Activated CD8-positive, alpha-beta T cell treated with anti-CD3 and anti-CD28 coated beads for 36 hours (primary cell): ENCODE results near the gene GPR152. TPM values are rescaled to one million over a fixed set of nuclear protein-coding genes. Genes with fewer than 3 reads are reported as not detected.

ENCODE experiments used
- ATAC-seq: fragments of 200-7000 bp; cut with Tn5 transposase; one replicate; pipeline ENCODE4 v1.10.0; 2021; ENCODE audit warnings: mild to moderate bottlenecking, moderate library complexity
- CTCF ChIA-PET: fragments of 350-600 bp; sonication (Branson Sonifier 250); formaldehyde crosslinking; loops from one replicate; lab custom pipeline; 2021; ENCODE audit warnings: antibody characterized with exemption; lab: Charles Lee
- POLR2A ChIA-PET: fragments of 350-600 bp; sonication (Branson Sonifier 250); formaldehyde crosslinking; loops from one replicate; lab custom pipeline; 2021; ENCODE audit warnings: antibody characterized with exemption; lab: Charles Lee
- DNase-seq: peaks from one replicate; pipeline ENCODE4 v3.0.0-alpha.2; 2020
- H3K27ac Mint-ChIP-seq: one replicate; pipeline ENCODE4 v1.8.0; 2021; ENCODE audit warnings: mild to moderate bottlenecking, mixed read lengths
- H3K27me3 Mint-ChIP-seq: one replicate; pipeline ENCODE4 v1.8.0; 2021; ENCODE audit warnings: mixed read lengths
- H3K36me3 Mint-ChIP-seq: one replicate; pipeline ENCODE4 v1.8.0; 2021; ENCODE audit warnings: low read depth, mixed read lengths
- H3K4me1 Mint-ChIP-seq: one replicate; pipeline ENCODE4 v1.8.0; 2021; ENCODE audit warnings: low read depth, mixed read lengths
- H3K4me3 Mint-ChIP-seq: one replicate; pipeline ENCODE4 v1.8.0; 2021; ENCODE audit warnings: mild to moderate bottlenecking, moderate library complexity, mixed read lengths
- H3K9me3 Mint-ChIP-seq: one replicate; pipeline ENCODE4 v1.8.0; 2021; ENCODE audit warnings: mixed read lengths
- intact Hi-C: fragments of 100-400 bp; cut with micrococcal nuclease; formaldehyde crosslinking; loops from one replicate; pipeline ENCODE4 v1.10.0; 2022
- total RNA-seq, 2 experiments: library from RNA; stranded (reverse); gene quantifications; one replicate each; pipeline ENCODE4 v1.2.3, GENCODE V29; 2021
- TF ChIP-seq, protein P1 (sequence below): fragments of 200-600 bp; IDR thresholded peaks from one replicate; pipeline ENCODE4 v1.8.0; 2022; ENCODE audit warnings: antibody characterized with exemption, mild to moderate bottlenecking

The GPR152 gene
- total RNA-seq, 2 experiments from 2014 or later: not detected

- ATAC-seq (no peak), DNase-seq (no peak)
- ChIA-PET CTCF (interaction anchor here (1.9 kb wide), 1 partner anchor 14 kb away, joined by 4 read pairs; the partner anchor contains the start of gene PITPNM1), POLR2A (interaction anchor here (0.8 to 10.7 kb wide), 6 partner anchors 7 to 138 kb away, joined by 3 to 108 read pairs (median 4); partner anchors contain the start of genes NUDT8, PITPNM1 and PTPRCAP)
- H3K27me3 Mint-ChIP-seq: no peaks in the 10 kb centered on the region
- H3K4me1 Mint-ChIP-seq: peaks cover 26% of the 10 kb centered on the region
- no peaks in the 10 kb centered on the region for H3K9me3 Mint-ChIP-seq
- peaks cover 34% of the 10 kb centered on the region for H3K36me3 Mint-ChIP-seq
- no peak overlapping the region for H3K27ac Mint-ChIP-seq
- no peak overlapping the region for H3K4me3 Mint-ChIP-seq
- TF ChIP-seq, protein P1, sequence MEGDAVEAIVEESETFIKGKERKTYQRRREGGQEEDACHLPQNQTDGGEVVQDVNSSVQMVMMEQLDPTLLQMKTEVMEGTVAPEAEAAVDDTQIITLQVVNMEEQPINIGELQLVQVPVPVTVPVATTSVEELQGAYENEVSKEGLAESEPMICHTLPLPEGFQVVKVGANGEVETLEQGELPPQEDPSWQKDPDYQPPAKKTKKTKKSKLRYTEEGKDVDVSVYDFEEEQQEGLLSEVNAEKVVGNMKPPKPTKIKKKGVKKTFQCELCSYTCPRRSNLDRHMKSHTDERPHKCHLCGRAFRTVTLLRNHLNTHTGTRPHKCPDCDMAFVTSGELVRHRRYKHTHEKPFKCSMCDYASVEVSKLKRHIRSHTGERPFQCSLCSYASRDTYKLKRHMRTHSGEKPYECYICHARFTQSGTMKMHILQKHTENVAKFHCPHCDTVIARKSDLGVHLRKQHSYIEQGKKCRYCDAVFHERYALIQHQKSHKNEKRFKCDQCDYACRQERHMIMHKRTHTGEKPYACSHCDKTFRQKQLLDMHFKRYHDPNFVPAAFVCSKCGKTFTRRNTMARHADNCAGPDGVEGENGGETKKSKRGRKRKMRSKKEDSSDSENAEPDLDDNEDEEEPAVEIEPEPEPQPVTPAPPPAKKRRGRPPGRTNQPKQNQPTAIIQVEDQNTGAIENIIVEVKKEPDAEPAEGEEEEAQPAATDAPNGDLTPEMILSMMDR: no peak
- intact Hi-C loops: no loop called here
Measured at GRCh38 chr11:67492069-67492727, 39.7 kb upstream of the GPR152 start.

GRCh38 chr11:67491276-67492068 lies 38.9 kb upstream of the GPR152 start:
- Mint-ChIP-seq H3K27me3 (no peaks in the 10 kb centered on the region), H3K27ac (peak overlapping the region; percentile 55), H3K9me3 (no peaks in the 10 kb centered on the region), H3K4me1 (peaks cover 34% of the 10 kb centered on the region), H3K36me3 (peaks cover 40% of the 10 kb centered on the region), H3K4me3 (no peak overlapping the region)
- TF ChIP-seq, protein P1: no peak
- CTCF ChIA-PET: interaction anchor here (1.1 to 1.9 kb wide), 3 partner anchors 14 to 109 kb away, joined by 3 to 4 read pairs (median 3); partner anchors contain the start of gene PITPNM1
- POLR2A ChIA-PET: interaction anchor here (1.0 to 10.7 kb wide), 5 partner anchors 11 to 138 kb away, joined by 3 to 108 read pairs (median 3); partner anchors contain the start of genes NUDT8, PITPNM1, PPP1CA and RPS6KB2
- intact Hi-C loops: no loop called here
- DNase-seq: no peak
- ATAC-seq: no peak

GRCh38 chr11:67490727-67491065 lies 38.2 kb upstream of the GPR152 start:
- TF ChIP-seq, protein P1: no peak
- CTCF ChIA-PET: interaction anchor here (1.1 kb wide), 2 partner anchors 74 to 108 kb away, joined by 3 read pairs; no protein-coding TSS in a partner anchor
- H3K27me3 Mint-ChIP-seq: no peaks in the 10 kb centered on the region
- DNase-seq (no peak), ATAC-seq (no peak)
- no peak overlapping the region for H3K4me3 Mint-ChIP-seq
- peak overlapping the region; percentile 55 for H3K27ac Mint-ChIP-seq
- POLR2A ChIA-PET: interaction anchor here (1.0 to 10.7 kb wide), 5 partner anchors 12 to 89 kb away, joined by 3 to 108 read pairs (median 3); partner anchors contain the start of genes PITPNM1, PPP1CA and RPS6KB2
- H3K4me1 Mint-ChIP-seq: peaks cover 41% of the 10 kb centered on the region
- peaks cover 46% of the 10 kb centered on the region for H3K36me3 Mint-ChIP-seq
- H3K9me3 Mint-ChIP-seq: no peaks in the 10 kb centered on the region
- intact Hi-C loops: no loop called here

- no peak for DNase-seq
- Mint-ChIP-seq H3K27ac (peak overlapping the region; percentile 82), H3K9me3 (no peaks in the 10 kb centered on the region), H3K4me1 (peaks cover 43% of the 10 kb centered on the region), H3K36me3 (peaks cover 48% of the 10 kb centered on the region), H3K4me3 (no peak overlapping the region), H3K27me3 (no peaks in the 10 kb centered on the region)
- ChIA-PET CTCF (interaction anchor here (1.1 kb wide), 1 partner anchor 73 kb away, joined by 3 read pairs; no protein-coding TSS in a partner anchor), POLR2A (interaction anchor here (1.6 to 10.7 kb wide), 3 partner anchors 12 to 52 kb away, joined by 3 to 108 read pairs (median 81); partner anchors contain the start of genes PITPNM1 and TMEM134)
- TF ChIP-seq, protein P1: no peak
- intact Hi-C loops: loop anchor here (10.0 kb wide), 1 partner anchor 85 kb away; the partner anchor contains the start of genes PPP1CA and TBC1D10C
- ATAC-seq: no peak
Measured at GRCh38 chr11:67489885-67490726, 37.6 kb upstream of the GPR152 start.
